ENCODE data around the gene OR7A5.
"Not testable (repeated sequence)": the region's sequence is repeated elsewhere in the genome, so short reads cannot be mapped to it uniquely, and the experiment has no call there.

OR7A5 gene

GRCh38 chr19:14782626-14783409 lies 52.2 kb downstream of the OR7A5 start:
- ATAC-seq (replicated peaks; ENCODE audit: extremely low read depth, poor library complexity, severe bottlenecking) (no peak), DNase-seq (ENCODE audit: low spot score in 2 of 2) (no peak)
- Mint-ChIP-seq H3K27ac (ENCODE audit: low read depth) (no peak overlapping the region), H3K4me1 (peaks cover 8% of the 10 kb centered on the region), H3K27me3 (peaks cover 53% of the 10 kb centered on the region), H3K9me3 (no peaks in the 10 kb centered on the region), H3K4me3 (no peak overlapping the region), H3K36me3 (ENCODE audit: insufficient read depth) (peaks cover 2% of the 10 kb centered on the region)

- H3K4me3 Mint-ChIP-seq; H3K4me1 Mint-ChIP-seq; H3K27ac Mint-ChIP-seq (ENCODE audit: low read depth); DNase-seq (ENCODE audit: low spot score in 2 of 2); H3K36me3 Mint-ChIP-seq (ENCODE audit: insufficient read depth); ATAC-seq (replicated peaks; ENCODE audit: extremely low read depth, poor library complexity, severe bottlenecking); H3K9me3 Mint-ChIP-seq: not testable (repeated sequence)
- peaks cover 62% of the 10 kb centered on the region for H3K27me3 Mint-ChIP-seq
Observed at GRCh38 chr19:14781713-14782536, 53.1 kb downstream of the OR7A5 start.

GRCh38 chr19:14780622-14781225 lies 54.3 kb downstream of the OR7A5 start:
- H3K4me1 Mint-ChIP-seq; ATAC-seq (replicated peaks; ENCODE audit: extremely low read depth, poor library complexity, severe bottlenecking): not testable (repeated sequence)
- peaks cover 63% of the 10 kb centered on the region for H3K27me3 Mint-ChIP-seq

GRCh38 chr19:14779151-14779550 lies 55.8 kb downstream of the OR7A5 start:
- no peak overlapping the region for H3K4me3 Mint-ChIP-seq
- ATAC-seq (replicated peaks; ENCODE audit: extremely low read depth, poor library complexity, severe bottlenecking) (no peak), DNase-seq (ENCODE audit: low spot score in 2 of 2) (no peak)

More at GRCh38 chr19:14780622-14781225, 54.3 kb downstream of the OR7A5 start:
- not testable (repeated sequence) for H3K9me3 Mint-ChIP-seq; H3K4me3 Mint-ChIP-seq; H3K27ac Mint-ChIP-seq (ENCODE audit: low read depth); DNase-seq (ENCODE audit: low spot score in 2 of 2); H3K36me3 Mint-ChIP-seq (ENCODE audit: insufficient read depth)

GRCh38 chr19:14778110-14778845 lies 56.7 kb downstream of the OR7A5 start, which contains the start of gene ADGRE2:
TSS of gene ADGRE2 (minus strand) at chr19:14778560. CDS start at chr19:14776756, 1,804 bp downstream.
- peaks cover 64% of the 10 kb centered on the region for H3K27me3 Mint-ChIP-seq

More at GRCh38 chr19:14779151-14779550, 55.8 kb downstream of the OR7A5 start:
- Mint-ChIP-seq H3K9me3 (no peaks in the 10 kb centered on the region), H3K4me1 (peaks cover 6% of the 10 kb centered on the region), H3K36me3 (ENCODE audit: insufficient read depth) (peaks cover 6% of the 10 kb centered on the region), H3K27ac (ENCODE audit: low read depth) (no peak overlapping the region), H3K27me3 (peaks cover 55% of the 10 kb centered on the region)

GRCh38 chr19:14777645-14778044 lies 57.3 kb downstream of the OR7A5 start:
- not testable (repeated sequence) for ATAC-seq (replicated peaks; ENCODE audit: extremely low read depth, poor library complexity, severe bottlenecking); H3K9me3 Mint-ChIP-seq; H3K27ac Mint-ChIP-seq (ENCODE audit: low read depth); H3K4me3 Mint-ChIP-seq; H3K4me1 Mint-ChIP-seq; DNase-seq (ENCODE audit: low spot score in 2 of 2); H3K36me3 Mint-ChIP-seq (ENCODE audit: insufficient read depth)
- peaks cover 68% of the 10 kb centered on the region for H3K27me3 Mint-ChIP-seq

More at GRCh38 chr19:14778110-14778845, 56.7 kb downstream of the OR7A5 start, which contains the start of gene ADGRE2:
- H3K4me3 Mint-ChIP-seq; H3K9me3 Mint-ChIP-seq; H3K27ac Mint-ChIP-seq (ENCODE audit: low read depth); H3K4me1 Mint-ChIP-seq; DNase-seq (ENCODE audit: low spot score in 2 of 2); ATAC-seq (replicated peaks; ENCODE audit: extremely low read depth, poor library complexity, severe bottlenecking); H3K36me3 Mint-ChIP-seq (ENCODE audit: insufficient read depth): not testable (repeated sequence)

All from central memory CD8-positive, alpha-beta T cell (primary cell).